SJCRH30 (cell line): ENCODE measurements around the gene HECTD3. TPM values are rescaled to one million over a fixed set of nuclear protein-coding genes. Genes with fewer than 3 reads are reported as not detected.

Experiments used
- DNase-seq, 2 experiments: peaks; one replicate each; pipeline ENCODE4 v3.0.0-alpha.2; 2015 to 2020
- H3K27ac ChIP-seq: fragments of 250-450 bp; sonication (Bioruptor Pico); 2 replicates; pipeline ENCODE4 v1.5.1; 2020; ENCODE audit warnings: mild to moderate bottlenecking, moderate library complexity
- H3K27me3 ChIP-seq: fragments of 250-450 bp; sonication (Bioruptor Pico); 2 replicates; pipeline ENCODE4 v1.5.1; 2020; ENCODE audit warnings: mild to moderate bottlenecking, moderate library complexity
- H3K36me3 ChIP-seq: fragments of 250-450 bp; sonication (Bioruptor Pico); 2 replicates; pipeline ENCODE4 v1.5.1; 2020; ENCODE audit warnings: mild to moderate bottlenecking, moderate library complexity
- H3K4me1 ChIP-seq: fragments of 250-450 bp; sonication (Bioruptor Pico); 2 replicates; pipeline ENCODE4 v1.5.1; 2020; ENCODE audit warnings: mild to moderate bottlenecking, moderate library complexity
- H3K4me3 ChIP-seq: fragments of 250-450 bp; sonication (Bioruptor Pico); 2 replicates; pipeline ENCODE4 v1.5.1; 2020; ENCODE audit warnings: mild to moderate bottlenecking, moderate library complexity
- H3K9me3 ChIP-seq: fragments of 250-450 bp; sonication (Bioruptor Pico); replicated peaks from 2 replicates; pipeline ENCODE4 v1.5.1; 2020; ENCODE audit warnings: mild to moderate bottlenecking, moderate library complexity
- total RNA-seq: library from RNA; depleted of rRNA; stranded (reverse); fragments of >200 nt; shearing (Covaris generic); gene quantifications from 2 replicates; pipeline ENCODE4 v1.2.3, GENCODE V29; 2014; rRNA removed

Gene HECTD3
- 19.6 and 21.3 TPM in 2 replicates for total RNA-seq

- Histone ChIP-seq H3K27ac (peak within 1 kb of the TSS; percentile 59), H3K27me3 (no peaks in the 10 kb centered on the region), H3K4me1 (no peaks in the 10 kb centered on the region), H3K9me3 (no peaks in the 10 kb centered on the region), H3K4me3 (peak within 1 kb of the TSS; percentile 92), H3K36me3 (peaks cover 13% of the 10 kb centered on the region)
- peak; percentile 92 to 95 for DNase-seq
Measured at GRCh38 chr1:45010855-45011811, at the start of gene HECTD3. Gene HECTD3, minus strand, starts transcription at chr1:45011324. Its CDS starts 67 bp downstream, at chr1:45011257.

GRCh38 chr1:45059829-45060228 lies 48.7 kb upstream of the HECTD3 start:
- Histone ChIP-seq H3K4me3 (no peak overlapping the region), H3K27ac (no peak overlapping the region), H3K4me1 (no peaks in the 10 kb centered on the region), H3K27me3 (no peaks in the 10 kb centered on the region), H3K9me3 (no peaks in the 10 kb centered on the region), H3K36me3 (no peaks in the 10 kb centered on the region)
- no peak for DNase-seq

DNA sequence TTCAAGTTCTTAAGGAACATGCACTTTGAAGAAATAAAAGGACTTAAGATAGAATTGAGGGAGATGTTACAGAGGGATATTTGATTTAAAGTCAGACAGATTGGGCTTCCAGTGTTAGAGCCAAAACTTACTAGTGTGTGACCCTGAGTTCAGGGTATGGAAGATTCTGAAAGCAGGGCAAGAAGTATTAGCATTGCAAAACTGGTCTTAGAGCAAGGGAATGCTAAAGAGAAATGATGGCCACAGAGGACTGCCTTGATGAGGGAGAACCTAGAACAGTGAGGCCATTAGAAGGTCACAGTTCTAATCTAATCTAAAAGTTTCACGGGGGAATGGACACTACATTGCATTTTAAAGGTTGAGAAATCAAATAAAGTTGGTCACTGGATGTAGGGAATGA lies 46.4 kb upstream of the HECTD3 start:
- Histone ChIP-seq H3K27me3 (no peaks in the 10 kb centered on the region), H3K9me3 (no peaks in the 10 kb centered on the region), H3K4me3 (no peak overlapping the region), H3K36me3 (no peaks in the 10 kb centered on the region), H3K4me1 (no peaks in the 10 kb centered on the region), H3K27ac (no peak overlapping the region)
- no peak for DNase-seq

DNA sequence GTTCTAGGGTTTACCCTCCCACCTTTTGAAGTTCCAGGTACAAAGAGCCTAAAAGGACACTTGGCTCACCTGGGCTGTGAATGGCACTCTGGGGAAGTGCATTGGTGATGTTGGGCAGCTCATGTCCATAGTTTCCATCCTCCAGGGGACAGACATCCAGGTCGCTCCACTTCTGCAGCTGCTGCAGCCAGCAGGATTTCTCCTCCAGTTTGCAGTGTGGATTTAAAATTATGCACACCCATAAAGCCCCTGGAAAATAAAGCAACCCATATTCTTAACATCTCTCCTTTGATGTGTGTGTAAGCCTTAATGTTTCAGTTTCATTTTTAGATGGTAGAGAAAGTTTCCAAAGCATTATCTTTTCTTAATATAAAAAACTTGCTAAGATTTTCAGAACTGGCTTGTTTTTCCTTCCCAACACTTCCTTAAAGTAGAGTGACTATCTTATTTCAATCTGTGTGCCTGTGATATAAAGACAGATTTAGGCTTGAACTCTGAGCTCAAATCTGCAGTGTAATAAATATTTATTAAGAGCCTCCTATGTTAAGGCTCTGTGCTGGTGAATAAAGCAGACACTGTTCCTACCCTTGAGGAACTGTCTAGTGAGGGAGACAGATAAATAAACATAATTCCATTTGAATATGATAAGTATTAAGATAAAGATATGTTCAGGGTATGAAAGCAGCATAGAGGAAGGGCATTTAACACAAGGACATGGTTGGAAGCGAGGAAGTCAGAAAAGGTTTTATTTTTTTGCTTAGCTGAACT lies 40.1 kb upstream of the HECTD3 start:
- Histone ChIP-seq H3K36me3 (no peaks in the 10 kb centered on the region), H3K27me3 (0 out of 2 replicates have a peak, but pooled peaks cover 4% of the 10 kb centered on the region), H3K9me3 (no peaks in the 10 kb centered on the region), H3K4me1 (no peaks in the 10 kb centered on the region), H3K27ac (no peak overlapping the region), H3K4me3 (no peak overlapping the region)
- no peak for DNase-seq

GRCh38 chr1:45047032-45047431 lies 35.9 kb upstream of the HECTD3 start:
- Histone ChIP-seq H3K27me3 (0 out of 2 replicates have a peak, but pooled peaks cover under 1% of the 10 kb centered on the region), H3K4me1 (no peaks in the 10 kb centered on the region), H3K4me3 (no peak overlapping the region), H3K27ac (no peak overlapping the region), H3K9me3 (no peaks in the 10 kb centered on the region), H3K36me3 (no peaks in the 10 kb centered on the region)
- no peak for DNase-seq

GRCh38 chr1:45044916-45045315 lies 33.8 kb upstream of the HECTD3 start:
- Histone ChIP-seq H3K4me3 (no peak overlapping the region), H3K4me1 (no peaks in the 10 kb centered on the region), H3K36me3 (no peaks in the 10 kb centered on the region), H3K27ac (no peak overlapping the region), H3K9me3 (no peaks in the 10 kb centered on the region), H3K27me3 (no peaks in the 10 kb centered on the region)
- DNase-seq = no peak

DNA sequence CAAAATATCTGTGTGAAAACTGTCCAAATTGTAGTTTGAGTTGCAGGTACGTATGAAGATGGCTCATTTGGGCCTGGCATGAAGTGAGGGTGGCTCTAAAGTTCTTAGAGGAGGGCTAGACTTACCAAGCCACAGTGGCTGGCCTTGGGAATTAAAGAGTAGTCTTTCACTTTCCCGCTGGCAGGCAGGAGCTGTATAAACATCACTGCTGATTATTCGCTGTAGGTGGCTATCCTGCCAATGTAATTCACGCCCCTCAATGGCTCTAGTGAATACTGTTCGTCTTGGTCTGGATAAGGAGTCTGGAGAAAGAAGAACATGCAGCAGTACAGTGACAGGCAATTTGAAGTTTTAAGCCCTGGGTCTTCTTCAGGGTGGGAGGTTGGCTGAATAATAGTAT lies 32.0 kb upstream of the HECTD3 start:
- H3K4me1 ChIP-seq = no peaks in the 10 kb centered on the region
- H3K4me3 ChIP-seq = no peak overlapping the region
- no peak for DNase-seq
- H3K27ac ChIP-seq = no peak overlapping the region
- H3K9me3 ChIP-seq = no peaks in the 10 kb centered on the region
- H3K36me3 ChIP-seq = no peaks in the 10 kb centered on the region
- no peaks in the 10 kb centered on the region for H3K27me3 ChIP-seq

GRCh38 chr1:45040297-45040696 lies 29.2 kb upstream of the HECTD3 start:
- Histone ChIP-seq H3K4me3 (no peak overlapping the region), H3K36me3 (no peaks in the 10 kb centered on the region), H3K27ac (no peak overlapping the region), H3K4me1 (no peaks in the 10 kb centered on the region), H3K27me3 (no peaks in the 10 kb centered on the region), H3K9me3 (no peaks in the 10 kb centered on the region)
- no peak for DNase-seq

DNA sequence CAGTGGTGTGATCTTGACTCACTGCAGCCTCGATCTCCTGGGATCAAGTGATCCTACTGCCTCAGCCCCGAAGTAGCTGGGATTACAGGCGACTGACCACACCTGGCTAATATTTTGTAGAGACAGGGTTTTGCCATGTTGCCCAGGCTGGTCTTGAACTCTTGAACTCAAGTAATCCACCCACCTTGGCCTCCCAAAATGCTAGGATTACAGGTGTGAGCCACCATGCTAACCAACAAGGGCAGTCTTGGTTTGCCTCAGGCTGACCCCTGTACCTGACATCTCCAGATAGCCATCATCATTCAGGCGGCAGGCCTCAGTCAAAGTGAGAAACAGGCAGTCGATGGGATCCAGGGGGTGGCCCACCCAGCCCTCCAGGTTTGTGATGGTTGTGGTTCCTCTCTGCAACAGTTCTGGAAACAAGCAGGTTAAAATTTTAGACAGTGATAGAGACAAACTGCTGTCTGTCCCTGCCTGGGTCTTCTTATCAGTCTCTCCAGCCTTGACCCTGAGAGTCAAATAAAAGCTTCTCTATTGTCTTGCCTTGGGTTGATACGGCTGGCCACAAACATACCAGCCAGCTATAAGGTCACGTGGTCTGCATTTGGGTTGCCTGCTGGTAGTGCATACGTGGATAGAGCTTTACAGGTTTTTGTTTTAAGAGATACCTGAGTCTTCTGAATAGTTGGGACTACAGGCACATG lies 27.7 kb upstream of the HECTD3 start:
- no peaks in the 10 kb centered on the region for H3K36me3 ChIP-seq
- no peaks in the 10 kb centered on the region for H3K4me1 ChIP-seq
- DNase-seq = no peak
- no peaks in the 10 kb centered on the region for H3K9me3 ChIP-seq
- no peak overlapping the region for H3K4me3 ChIP-seq
- no peaks in the 10 kb centered on the region for H3K27me3 ChIP-seq
- no peak overlapping the region for H3K27ac ChIP-seq

GRCh38 chr1:45038240-45038639 lies 27.1 kb upstream of the HECTD3 start:
- DNase-seq = no peak
- Histone ChIP-seq H3K9me3 (no peaks in the 10 kb centered on the region), H3K27me3 (no peaks in the 10 kb centered on the region), H3K36me3 (no peaks in the 10 kb centered on the region), H3K27ac (no peak overlapping the region), H3K4me3 (no peak overlapping the region), H3K4me1 (no peaks in the 10 kb centered on the region)

DNA sequence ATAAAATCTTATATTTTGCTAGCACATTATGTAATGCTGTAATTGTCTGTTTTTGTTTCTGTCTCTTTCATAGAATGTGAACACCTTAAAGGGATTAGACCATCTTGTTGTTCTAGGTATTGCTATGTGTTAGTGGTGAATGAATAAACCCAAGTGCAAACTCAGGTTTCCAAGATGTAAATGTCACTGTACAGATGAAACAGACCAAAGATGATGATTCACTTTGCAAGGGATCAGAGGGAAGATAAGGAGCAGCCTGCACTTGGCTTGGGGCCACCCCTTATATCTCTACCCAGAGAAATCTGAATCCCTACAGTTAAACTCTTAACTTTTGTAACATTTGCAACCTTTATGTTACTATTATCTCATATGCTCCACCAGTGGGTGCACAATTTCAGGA lies 26.3 kb upstream of the HECTD3 start:
- no peaks in the 10 kb centered on the region for H3K9me3 ChIP-seq
- no peak for DNase-seq
- no peak overlapping the region for H3K4me3 ChIP-seq
- no peaks in the 10 kb centered on the region for H3K27me3 ChIP-seq
- H3K36me3 ChIP-seq = no peaks in the 10 kb centered on the region
- H3K27ac ChIP-seq = no peak overlapping the region
- no peaks in the 10 kb centered on the region for H3K4me1 ChIP-seq

GRCh38 chr1:45035631-45036301 lies 24.6 kb upstream of the HECTD3 start:
- Histone ChIP-seq H3K27me3 (no peaks in the 10 kb centered on the region), H3K4me3 (no peak overlapping the region), H3K9me3 (no peaks in the 10 kb centered on the region), H3K4me1 (no peaks in the 10 kb centered on the region), H3K27ac (no peak overlapping the region), H3K36me3 (no peaks in the 10 kb centered on the region)
- DNase-seq = no peak

DNA sequence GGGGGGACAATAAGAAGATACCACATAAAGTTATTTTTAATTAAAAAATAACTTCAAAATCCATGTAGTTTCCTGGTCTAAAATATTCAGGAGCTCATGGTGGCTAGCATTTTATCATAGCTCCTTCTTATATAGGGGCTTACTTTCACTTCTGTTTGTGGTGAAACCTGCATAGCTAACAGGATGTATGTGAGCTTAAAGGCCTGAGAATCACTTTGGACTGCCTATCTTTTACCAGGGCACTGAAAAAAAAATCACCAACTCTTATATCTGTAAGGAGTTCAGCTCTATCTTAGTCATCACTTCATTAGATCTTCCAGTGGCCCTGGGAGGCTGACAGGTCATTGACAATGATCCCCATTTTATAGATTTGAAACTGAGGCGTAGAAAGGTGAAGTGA lies 22.2 kb upstream of the HECTD3 start:
- Histone ChIP-seq H3K4me1 (no peaks in the 10 kb centered on the region), H3K27ac (no peak overlapping the region), H3K4me3 (no peak overlapping the region), H3K27me3 (no peaks in the 10 kb centered on the region), H3K36me3 (no peaks in the 10 kb centered on the region), H3K9me3 (no peaks in the 10 kb centered on the region)
- no peak for DNase-seq

GRCh38 chr1:45032837-45033236 lies 21.7 kb upstream of the HECTD3 start:
- DNase-seq = no peak
- Histone ChIP-seq H3K36me3 (no peaks in the 10 kb centered on the region), H3K27ac (no peak overlapping the region), H3K9me3 (no peaks in the 10 kb centered on the region), H3K4me1 (no peaks in the 10 kb centered on the region), H3K27me3 (no peaks in the 10 kb centered on the region), H3K4me3 (no peak overlapping the region)
